Measurements from ENCODE around the gene PRKN.

PRKN gene

GRCh38 chr6:161636882-161637430, 1090.6 kb downstream of the PRKN start:
- Histone ChIP-seq H3K4me1 (ENCODE audit: control insufficient read depth in 1 of 2, insufficient read depth in 2 of 2, low read length in 2 of 2) (peaks cover 0 to 2% of the 10 kb centered on the region in 2 donors), H3K27me3 (ENCODE audit: low read depth, low read length) (no peaks in the 10 kb centered on the region), H3K27ac (ENCODE audit: low read length) (no peak overlapping the region), H3K9me3 (ENCODE audit: control insufficient read depth in 1 of 2, low read length in 2 of 2) (peaks cover 0 to 4% of the 10 kb centered on the region in 2 donors), H3K4me3 (ENCODE audit: low read depth in 1 of 2, low read length in 2 of 2) (no peak overlapping the region), H3K36me3 (ENCODE audit: control insufficient read depth in 1 of 2, insufficient read depth in 2 of 2, low read length in 2 of 2) (no peaks in the 10 kb centered on the region)

GRCh38 chr6:161635975-161636374, 1091.6 kb downstream of the PRKN start:
- peaks cover 0 to 12% of the 10 kb centered on the region in 2 donors for H3K4me1 ChIP-seq (ENCODE audit: control insufficient read depth in 1 of 2, insufficient read depth in 2 of 2, low read length in 2 of 2)
- H3K4me3 ChIP-seq (ENCODE audit: low read depth in 1 of 2, low read length in 2 of 2): no peak overlapping the region
- no peaks in the 10 kb centered on the region for H3K27me3 ChIP-seq (ENCODE audit: low read depth, low read length)
- peaks cover 0 to 4% of the 10 kb centered on the region in 2 donors for H3K9me3 ChIP-seq (ENCODE audit: control insufficient read depth in 1 of 2, low read length in 2 of 2)
- no peak overlapping the region for H3K27ac ChIP-seq (ENCODE audit: low read length)
- H3K36me3 ChIP-seq (ENCODE audit: control insufficient read depth in 1 of 2, insufficient read depth in 2 of 2, low read length in 2 of 2): no peaks in the 10 kb centered on the region

- Histone ChIP-seq H3K4me1 (ENCODE audit: control insufficient read depth in 1 of 2, insufficient read depth in 2 of 2, low read length in 2 of 2) (peaks cover 0 to 15% of the 10 kb centered on the region in 2 donors), H3K36me3 (ENCODE audit: control insufficient read depth in 1 of 2, insufficient read depth in 2 of 2, low read length in 2 of 2) (no peaks in the 10 kb centered on the region), H3K9me3 (ENCODE audit: control insufficient read depth in 1 of 2, low read length in 2 of 2) (peaks cover 0 to 4% of the 10 kb centered on the region in 2 donors), H3K4me3 (ENCODE audit: low read depth in 1 of 2, low read length in 2 of 2) (no peak overlapping the region), H3K27ac (ENCODE audit: low read length) (no peak overlapping the region), H3K27me3 (ENCODE audit: low read depth, low read length) (no peaks in the 10 kb centered on the region)
These were observed 1092.7 kb downstream of the PRKN start for GRCh38 chr6:161634916-161635315.

- H3K4me1 ChIP-seq (ENCODE audit: control insufficient read depth in 1 of 2, insufficient read depth in 2 of 2, low read length in 2 of 2): peaks cover 0 to 15% of the 10 kb centered on the region in 2 donors
- H3K27ac ChIP-seq (ENCODE audit: low read length): no peak overlapping the region
- no peaks in the 10 kb centered on the region for H3K9me3 ChIP-seq (ENCODE audit: control insufficient read depth in 1 of 2, low read length in 2 of 2)
- no peaks in the 10 kb centered on the region for H3K36me3 ChIP-seq (ENCODE audit: control insufficient read depth in 1 of 2, insufficient read depth in 2 of 2, low read length in 2 of 2)
- H3K27me3 ChIP-seq (ENCODE audit: low read depth, low read length): no peaks in the 10 kb centered on the region
- H3K4me3 ChIP-seq (ENCODE audit: low read depth in 1 of 2, low read length in 2 of 2): no peak overlapping the region
These were observed 1095.8 kb downstream of the PRKN start for GRCh38 chr6:161631676-161632194.

- no peaks in the 10 kb centered on the region for H3K36me3 ChIP-seq (ENCODE audit: control insufficient read depth in 1 of 2, insufficient read depth in 2 of 2, low read length in 2 of 2)
- peaks cover 0 to 15% of the 10 kb centered on the region in 2 donors for H3K4me1 ChIP-seq (ENCODE audit: control insufficient read depth in 1 of 2, insufficient read depth in 2 of 2, low read length in 2 of 2)
- H3K27ac ChIP-seq (ENCODE audit: low read length): no peak overlapping the region
- H3K9me3 ChIP-seq (ENCODE audit: control insufficient read depth in 1 of 2, low read length in 2 of 2): no peaks in the 10 kb centered on the region
- H3K4me3 ChIP-seq (ENCODE audit: low read depth in 1 of 2, low read length in 2 of 2): no peak overlapping the region
- H3K27me3 ChIP-seq (ENCODE audit: low read depth, low read length): no peaks in the 10 kb centered on the region
These were observed 1096.9 kb downstream of the PRKN start for GRCh38 chr6:161630674-161631073.

- no peak overlapping the region for H3K4me3 ChIP-seq (ENCODE audit: low read depth in 1 of 2, low read length in 2 of 2)
- no peak overlapping the region for H3K27ac ChIP-seq (ENCODE audit: low read length)
- no peaks in the 10 kb centered on the region for H3K36me3 ChIP-seq (ENCODE audit: control insufficient read depth in 1 of 2, insufficient read depth in 2 of 2, low read length in 2 of 2)
- H3K4me1 ChIP-seq (ENCODE audit: control insufficient read depth in 1 of 2, insufficient read depth in 2 of 2, low read length in 2 of 2): peaks cover 0 to 8% of the 10 kb centered on the region in 2 donors
- H3K9me3 ChIP-seq (ENCODE audit: control insufficient read depth in 1 of 2, low read length in 2 of 2): no peaks in the 10 kb centered on the region
- H3K27me3 ChIP-seq (ENCODE audit: low read depth, low read length): no peaks in the 10 kb centered on the region
These were observed 1101.4 kb downstream of the PRKN start for GRCh38 chr6:161626132-161626676.

GRCh38 chr6:161624111-161624510, 1103.5 kb downstream of the PRKN start:
- Histone ChIP-seq H3K4me3 (ENCODE audit: low read depth in 1 of 2, low read length in 2 of 2) (no peak overlapping the region), H3K27me3 (ENCODE audit: low read depth, low read length) (no peaks in the 10 kb centered on the region), H3K36me3 (ENCODE audit: control insufficient read depth in 1 of 2, insufficient read depth in 2 of 2, low read length in 2 of 2) (no peaks in the 10 kb centered on the region), H3K4me1 (ENCODE audit: control insufficient read depth in 1 of 2, insufficient read depth in 2 of 2, low read length in 2 of 2) (peaks cover 0 to 3% of the 10 kb centered on the region in 2 donors), H3K9me3 (ENCODE audit: control insufficient read depth in 1 of 2, low read length in 2 of 2) (no peaks in the 10 kb centered on the region), H3K27ac (ENCODE audit: low read length) (no peak overlapping the region)

- Histone ChIP-seq H3K4me3 (ENCODE audit: low read depth in 1 of 2, low read length in 2 of 2) (no peak overlapping the region), H3K27ac (ENCODE audit: low read length) (no peak overlapping the region), H3K36me3 (ENCODE audit: control insufficient read depth in 1 of 2, insufficient read depth in 2 of 2, low read length in 2 of 2) (no peaks in the 10 kb centered on the region), H3K27me3 (ENCODE audit: low read depth, low read length) (no peaks in the 10 kb centered on the region), H3K9me3 (ENCODE audit: control insufficient read depth in 1 of 2, low read length in 2 of 2) (no peaks in the 10 kb centered on the region), H3K4me1 (ENCODE audit: control insufficient read depth in 1 of 2, insufficient read depth in 2 of 2, low read length in 2 of 2) (peaks cover 0 to 3% of the 10 kb centered on the region in 2 donors)
These were observed 1104.8 kb downstream of the PRKN start for GRCh38 chr6:161622779-161623178.

- H3K4me3 ChIP-seq (ENCODE audit: low read depth in 1 of 2, low read length in 2 of 2): no peak overlapping the region
- H3K27me3 ChIP-seq (ENCODE audit: low read depth, low read length): no peaks in the 10 kb centered on the region
- H3K4me1 ChIP-seq (ENCODE audit: control insufficient read depth in 1 of 2, insufficient read depth in 2 of 2, low read length in 2 of 2): peaks cover 0 to 3% of the 10 kb centered on the region in 2 donors
- H3K9me3 ChIP-seq (ENCODE audit: control insufficient read depth in 1 of 2, low read length in 2 of 2): no peaks in the 10 kb centered on the region
- H3K36me3 ChIP-seq (ENCODE audit: control insufficient read depth in 1 of 2, insufficient read depth in 2 of 2, low read length in 2 of 2): no peaks in the 10 kb centered on the region
- no peak overlapping the region for H3K27ac ChIP-seq (ENCODE audit: low read length)
These were observed 1108.6 kb downstream of the PRKN start for GRCh38 chr6:161618831-161619454.

- Histone ChIP-seq H3K9me3 (ENCODE audit: control insufficient read depth in 1 of 2, low read length in 2 of 2) (peaks cover 0 to 10% of the 10 kb centered on the region in 2 donors), H3K27ac (ENCODE audit: low read length) (no peak overlapping the region)
These were observed 1113.9 kb downstream of the PRKN start for GRCh38 chr6:161613711-161614110.

GRCh38 chr6:161608771-161609170, 1118.8 kb downstream of the PRKN start:
- H3K4me3 ChIP-seq (ENCODE audit: low read depth in 1 of 2, low read length in 2 of 2): no peak overlapping the region
- H3K27ac ChIP-seq (ENCODE audit: low read length): no peak overlapping the region
- no peaks in the 10 kb centered on the region for H3K4me1 ChIP-seq (ENCODE audit: control insufficient read depth in 1 of 2, insufficient read depth in 2 of 2, low read length in 2 of 2)
- no peaks in the 10 kb centered on the region for H3K27me3 ChIP-seq (ENCODE audit: low read depth, low read length)
- H3K36me3 ChIP-seq (ENCODE audit: control insufficient read depth in 1 of 2, insufficient read depth in 2 of 2, low read length in 2 of 2): no peaks in the 10 kb centered on the region
- peaks cover 0 to 10% of the 10 kb centered on the region in 2 donors for H3K9me3 ChIP-seq (ENCODE audit: control insufficient read depth in 1 of 2, low read length in 2 of 2)

More at GRCh38 chr6:161613711-161614110, 1113.9 kb downstream of the PRKN start:
- H3K27me3 ChIP-seq (ENCODE audit: low read depth, low read length): no peaks in the 10 kb centered on the region
- no peaks in the 10 kb centered on the region for H3K4me1 ChIP-seq (ENCODE audit: control insufficient read depth in 1 of 2, insufficient read depth in 2 of 2, low read length in 2 of 2)
- H3K4me3 ChIP-seq (ENCODE audit: low read depth in 1 of 2, low read length in 2 of 2): no peak overlapping the region
- no peaks in the 10 kb centered on the region for H3K36me3 ChIP-seq (ENCODE audit: control insufficient read depth in 1 of 2, insufficient read depth in 2 of 2, low read length in 2 of 2)
